GM18502 (cell line): ENCODE data around the gene DDX50.
"Not testable (repeated sequence)": the region's sequence is repeated elsewhere in the genome, so short reads cannot be mapped to it uniquely, and the experiment has no call there.

Experiments used
- ATAC-seq: cut with Tn5 transposase; IDR thresholded peaks from one replicate; pipeline ENCODE4 v1.9.1; 2021; ENCODE audit warnings: mild to moderate bottlenecking; ENCODE audit not compliant: unreplicated experiment, poor library complexity

DDX50 gene

GRCh38 chr10:68900427-68901104 is 549 bp upstream of the DDX50 start:
- ATAC-seq = peak; percentile 45

DNA sequence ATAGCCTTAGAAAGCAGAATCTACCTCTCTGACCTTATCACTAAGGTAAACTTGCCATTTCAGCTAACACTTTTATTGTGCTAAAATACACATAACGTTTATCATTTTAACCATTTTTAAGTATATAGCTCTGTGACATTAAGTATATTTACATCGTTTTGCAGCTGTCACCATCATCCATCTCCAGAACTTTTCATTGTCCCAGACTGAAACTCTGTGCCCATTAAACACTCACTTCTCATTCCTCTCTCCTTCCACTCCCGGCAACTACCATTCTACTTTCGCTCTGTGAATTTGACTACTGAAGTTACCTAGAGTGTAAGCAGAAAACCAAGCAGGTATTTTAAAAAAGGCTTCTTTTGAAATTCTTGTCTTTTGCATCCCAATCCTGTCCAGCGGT is 1.3 kb downstream of the DDX50 start:
- ATAC-seq = no peak

DNA sequence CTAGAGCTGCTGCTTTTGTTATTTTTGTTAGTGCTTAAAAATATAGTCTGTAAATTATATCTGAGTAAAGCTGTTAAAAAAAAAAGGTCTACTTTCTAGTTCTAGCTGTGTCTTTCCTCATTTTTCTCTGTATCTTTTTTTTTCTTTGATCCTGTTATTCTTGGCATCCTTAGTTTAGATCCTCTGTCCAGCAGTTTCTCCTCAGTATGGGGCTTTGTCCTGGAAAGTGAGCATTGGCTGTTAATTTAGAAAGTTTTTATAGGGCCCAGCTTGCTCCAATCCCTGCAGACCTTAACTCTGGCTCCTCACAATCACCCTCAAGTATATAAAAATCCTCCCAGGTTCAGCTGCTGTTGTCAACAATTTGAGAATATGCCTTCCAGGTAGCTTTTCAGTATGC is 23.5 kb downstream of the DDX50 start:
- ATAC-seq = no peak

DNA sequence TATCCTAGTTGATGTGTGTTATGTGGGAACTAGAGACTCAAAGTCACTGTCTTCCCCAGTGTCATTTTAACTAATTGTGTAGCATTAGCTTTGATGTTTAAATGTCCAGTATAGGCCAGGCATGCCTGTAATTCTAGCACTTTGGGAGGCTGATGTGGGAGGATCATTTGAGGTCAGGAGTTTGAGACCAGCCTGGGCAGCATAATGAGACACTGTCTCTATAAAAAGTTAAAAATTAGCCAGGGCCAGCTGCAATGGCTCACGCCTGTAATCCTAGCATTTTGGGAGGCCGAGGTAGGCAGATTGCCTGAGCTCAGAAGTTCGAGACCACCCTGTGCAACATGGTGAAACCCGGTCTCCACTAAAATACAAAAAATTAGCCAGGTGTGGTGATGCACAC is 24.4 kb downstream of the DDX50 start:
- ATAC-seq = no peak

- ATAC-seq = not testable (repeated sequence)
These were observed 28.0 kb downstream of the DDX50 start for GRCh38 chr10:68929157-68929556.

- ATAC-seq = not testable (repeated sequence)
These were observed 28.8 kb downstream of the DDX50 start for GRCh38 chr10:68929888-68930287.

DNA sequence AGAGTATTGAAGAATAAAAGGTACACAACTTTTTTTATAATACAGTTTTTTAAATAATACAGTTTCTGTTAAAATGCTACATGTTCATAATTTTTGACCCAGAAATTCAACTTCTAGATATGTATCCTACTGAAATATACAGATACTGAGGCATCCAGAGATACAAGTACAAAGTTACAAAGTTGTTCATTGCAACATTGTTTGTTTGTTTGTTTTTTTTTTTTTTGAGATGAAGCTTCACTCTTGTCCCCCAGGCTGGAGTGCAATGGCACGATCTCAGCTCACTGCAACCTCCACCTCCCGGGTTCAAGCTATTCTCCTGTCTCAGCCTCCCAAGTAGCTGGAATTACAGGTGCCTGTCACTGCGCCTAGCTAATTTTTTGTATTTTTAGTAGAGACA is 31.7 kb downstream of the DDX50 start:
- ATAC-seq = not testable (repeated sequence)

DNA sequence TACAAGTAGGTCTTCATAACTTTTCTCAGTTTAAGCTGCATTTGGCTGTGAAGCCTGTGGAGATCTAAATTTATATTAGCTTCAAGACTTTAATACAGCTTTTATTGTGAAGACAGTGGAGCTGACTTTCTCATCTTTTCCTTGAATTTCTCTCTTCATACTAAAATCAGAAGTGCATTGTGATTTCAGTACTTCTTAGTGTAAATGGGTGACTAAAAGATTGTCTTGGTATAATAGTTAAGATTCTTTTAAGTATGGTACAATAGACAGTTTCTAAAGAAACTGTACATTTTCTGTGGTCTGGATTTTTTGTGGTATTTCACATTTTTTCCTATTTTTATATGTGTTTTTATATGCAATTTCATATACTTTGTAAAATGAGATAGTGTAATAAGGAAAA is 33.9 kb downstream of the DDX50 start:
- ATAC-seq = no peak

- ATAC-seq = no peak
These were observed 37.0 kb downstream of the DDX50 start for GRCh38 chr10:68938117-68938516.

- ATAC-seq = no peak
These were observed 37.8 kb downstream of the DDX50 start for GRCh38 chr10:68938884-68939283.

GRCh38 chr10:68940917-68941316 is 39.8 kb downstream of the DDX50 start:
- not testable (repeated sequence) for ATAC-seq

DNA sequence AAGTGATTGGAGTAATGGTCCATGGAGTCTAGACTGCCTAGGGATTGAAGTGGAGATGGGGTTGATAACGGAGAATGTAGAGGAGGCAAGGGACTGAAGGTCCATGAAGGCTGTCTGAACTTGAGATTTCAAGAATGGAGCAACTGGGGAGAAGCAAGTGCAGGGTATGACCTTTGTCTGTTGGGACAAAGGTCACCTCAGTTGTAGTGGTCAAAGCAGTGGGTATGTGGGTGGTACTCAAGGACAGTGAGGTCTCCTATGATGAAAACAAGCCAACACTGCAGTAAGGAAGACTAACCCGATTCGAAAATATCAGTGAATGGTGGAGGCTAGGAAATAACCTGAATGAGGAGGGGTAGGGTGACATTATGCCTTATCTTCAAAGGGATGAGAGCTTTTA is 49.5 kb downstream of the DDX50 start:
- ATAC-seq = no peak

DNA sequence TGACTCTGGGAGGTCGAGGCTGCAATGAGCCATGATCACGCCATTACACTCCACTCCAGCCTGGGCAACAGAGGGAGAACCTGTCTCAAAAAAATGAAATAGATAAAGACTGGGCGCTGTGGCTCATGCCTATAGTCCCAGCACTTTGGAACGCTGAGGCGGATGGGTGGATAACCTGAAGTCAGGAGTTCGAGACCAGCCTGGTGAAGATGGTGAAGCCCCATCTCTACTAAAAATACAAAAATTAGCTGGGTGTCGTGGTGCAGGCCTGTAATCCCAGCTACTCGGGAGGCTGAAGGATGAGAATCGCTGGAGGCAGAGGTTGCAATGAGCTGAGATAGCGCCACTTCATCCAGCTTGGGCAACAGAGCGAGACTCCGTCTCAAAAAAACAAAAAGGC is 53.8 kb downstream of the DDX50 start:
- no peak for ATAC-seq

GRCh38 chr10:68955355-68955831 is 54.3 kb downstream of the DDX50 start:
- peak; percentile 14 for ATAC-seq

DNA sequence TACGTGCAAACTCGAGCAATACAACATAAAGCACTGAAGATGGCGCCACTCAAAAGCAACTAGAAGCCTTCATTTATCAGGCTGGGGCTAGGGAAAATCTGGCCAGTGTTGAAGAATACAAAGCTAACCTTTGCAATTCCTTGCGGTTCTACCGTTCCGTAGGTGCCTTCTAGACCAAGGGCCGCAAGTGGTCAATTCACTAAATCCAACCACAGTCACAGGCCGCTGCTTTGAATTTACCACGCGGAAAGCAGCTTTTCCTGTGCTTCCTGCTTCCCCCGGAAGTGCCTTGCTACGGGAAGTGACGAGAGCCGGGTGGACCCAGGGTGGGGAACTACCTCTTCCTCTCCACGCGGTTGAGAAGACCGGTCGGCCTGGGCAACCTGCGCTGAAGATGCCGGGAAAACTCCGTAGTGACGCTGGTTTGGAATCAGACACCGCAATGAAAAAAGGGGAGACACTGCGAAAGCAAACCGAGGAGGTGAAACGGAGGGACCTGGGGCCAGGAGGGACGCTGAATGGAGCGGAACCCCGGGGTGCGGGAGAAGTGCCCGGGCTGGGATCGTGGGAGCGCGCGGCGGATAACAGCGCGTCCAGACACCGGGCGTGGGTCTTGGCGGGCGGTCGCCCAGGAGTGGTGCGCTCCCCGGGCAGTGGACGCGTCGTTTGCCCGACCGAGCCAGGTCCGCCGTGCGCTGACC is 54.9 kb downstream of the DDX50 start, which contains the start of gene DDX21:
DDX21 (plus strand) TSS at position 339 of the 701 bp plus-strand sequence; CDS start at position 395, 56 bp downstream.
- ATAC-seq = peak; percentile 88

GRCh38 chr10:68957284-68957615 is 56.1 kb downstream of the DDX50 start:
- no peak for ATAC-seq

- ATAC-seq = no peak
These were observed 56.5 kb downstream of the DDX50 start for GRCh38 chr10:68957654-68958053.

DNA sequence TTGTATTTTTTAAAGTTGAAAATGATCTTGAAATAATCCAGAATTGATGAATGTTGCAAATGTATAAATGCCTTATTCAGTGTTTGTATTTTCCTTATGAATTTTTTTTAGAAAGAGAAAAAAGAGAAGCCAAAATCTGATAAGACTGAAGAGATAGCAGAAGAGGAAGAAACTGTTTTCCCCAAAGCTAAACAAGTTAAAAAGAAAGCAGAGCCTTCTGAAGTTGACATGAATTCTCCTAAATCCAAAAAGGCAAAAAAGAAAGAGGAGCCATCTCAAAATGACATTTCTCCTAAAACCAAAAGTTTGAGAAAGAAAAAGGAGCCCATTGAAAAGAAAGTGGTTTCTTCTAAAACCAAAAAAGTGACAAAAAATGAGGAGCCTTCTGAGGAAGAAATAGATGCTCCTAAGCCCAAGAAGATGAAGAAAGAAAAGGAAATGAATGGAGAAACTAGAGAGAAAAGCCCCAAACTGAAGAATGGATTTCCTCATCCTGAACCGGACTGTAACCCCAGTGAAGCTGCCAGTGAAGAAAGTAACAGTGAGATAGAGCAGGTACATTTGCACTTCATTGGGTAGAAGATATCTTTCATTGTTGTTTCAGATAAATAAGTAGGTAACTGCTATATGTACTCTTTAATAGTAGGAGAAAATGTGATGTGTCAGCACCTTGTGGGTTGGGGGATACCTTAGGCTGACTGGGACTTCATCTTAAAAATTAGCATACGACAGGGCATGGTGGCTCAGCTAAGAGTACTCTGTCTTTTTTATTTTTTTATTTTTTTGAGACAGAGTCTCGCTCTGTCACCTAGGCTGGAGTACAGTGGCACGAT is 58.8 kb downstream of the DDX50 start:
- no peak for ATAC-seq

DNA sequence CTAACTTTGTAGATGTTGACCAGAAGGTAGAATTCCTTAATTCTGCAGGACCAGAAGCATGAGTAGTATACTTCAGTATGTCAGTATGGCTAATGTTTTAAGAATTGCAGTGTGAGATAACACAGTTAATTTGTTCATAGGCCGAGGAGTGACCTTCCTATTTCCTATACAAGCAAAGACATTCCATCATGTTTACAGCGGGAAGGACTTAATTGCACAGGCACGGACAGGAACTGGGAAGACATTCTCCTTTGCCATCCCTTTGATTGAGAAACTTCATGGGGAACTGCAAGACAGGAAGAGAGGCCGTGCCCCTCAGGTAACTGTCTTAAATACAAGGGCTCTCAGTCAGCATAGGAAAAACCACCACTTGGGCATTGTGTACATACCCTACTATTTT is 62.0 kb downstream of the DDX50 start:
- no peak for ATAC-seq

DNA sequence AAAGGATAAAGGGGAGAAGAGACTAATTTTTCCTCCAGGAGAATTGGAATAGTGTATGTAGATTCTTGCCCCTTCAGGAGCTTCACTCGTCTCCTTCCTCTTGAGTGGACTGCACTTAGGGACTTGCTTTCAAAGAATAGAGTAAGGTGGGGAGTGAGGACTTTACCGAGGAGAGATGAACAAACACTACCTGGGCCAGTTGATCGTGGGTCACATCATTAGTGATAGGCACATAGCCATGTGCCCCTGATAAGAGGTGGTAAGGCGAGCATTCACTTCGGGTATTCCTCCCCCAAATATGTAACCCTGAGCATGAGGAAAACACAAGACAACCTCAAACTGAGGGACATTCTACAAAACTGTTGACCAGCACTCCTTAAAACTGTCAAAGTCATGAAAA is 72.9 kb downstream of the DDX50 start:
- no peak for ATAC-seq

DNA sequence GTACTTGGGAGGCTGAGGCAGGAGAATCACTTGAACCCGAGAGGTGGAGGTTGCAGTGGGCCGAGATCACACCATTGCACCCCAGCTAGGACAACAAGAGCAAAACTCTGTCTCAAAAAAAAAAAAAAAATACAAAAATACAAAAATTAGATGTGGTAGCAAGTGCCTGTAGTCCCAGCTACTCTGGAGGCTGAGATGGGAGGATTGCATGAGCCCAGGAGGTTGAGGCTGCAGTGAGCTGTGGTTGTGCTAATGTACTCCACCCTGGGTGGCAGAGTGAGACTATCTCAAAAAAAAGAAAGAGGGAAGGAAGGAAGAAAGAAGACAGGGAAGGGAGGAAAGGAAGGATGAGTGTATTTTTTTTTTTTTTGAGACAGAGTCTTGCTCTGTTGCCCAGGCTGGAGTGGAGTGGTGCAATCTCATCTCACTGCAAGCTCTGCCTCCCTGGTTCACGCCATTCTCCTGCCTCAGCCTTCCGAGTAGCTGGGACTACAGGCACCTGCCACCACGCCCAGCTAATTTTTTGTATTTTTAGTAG is 74.9 kb downstream of the DDX50 start:
- not testable (repeated sequence) for ATAC-seq
